ENCODE results near the gene MS4A6E. TPM values are rescaled to one million over a fixed set of nuclear protein-coding genes. Genes with fewer than 3 reads are reported as not detected.
"Not testable (repeated sequence)": the region's sequence is repeated elsewhere in the genome, so short reads cannot be mapped to it uniquely, and the experiment has no call there.

The MS4A6E gene
- total RNA-seq, 1 experiment from 2014 or later: not detected

- H3K36me3 ChIP-seq (ENCODE audit: insufficient read depth, low read length): no peaks in the 10 kb centered on the region; the same call in 1 of the 2 replicates
- H4K20me1 ChIP-seq (ENCODE audit: insufficient read depth, low read depth, low read length): no peaks in the 10 kb centered on the region
- H3K4me1 ChIP-seq (ENCODE audit: low read length): peaks cover 54% of the 10 kb centered on the region
- no peak overlapping the region for H3K27ac ChIP-seq (ENCODE audit: low read length)
- H3K9me3 ChIP-seq (ENCODE audit: low read length): peaks cover 3% of the 10 kb centered on the region; the same call in 1 of the 2 replicates
- H3K9ac ChIP-seq (ENCODE audit: low read length): no peak overlapping the region
- H3K27me3 ChIP-seq (ENCODE audit: low read length): no peaks in the 10 kb centered on the region
- no peaks in the 10 kb centered on the region for H3K9me2 ChIP-seq (replicated peaks; ENCODE audit: insufficient read depth, low read length)
- H3K4me3 ChIP-seq (ENCODE audit: low read length): no peak overlapping the region
- H3K4me2 ChIP-seq (ENCODE audit: low read depth, low read length, poor library complexity, severe bottlenecking): no peak overlapping the region
- H2AFZ ChIP-seq (ENCODE audit: low read length): no peak overlapping the region
- no peak for DNase-seq
- no peaks in the 10 kb centered on the region for H3K79me2 ChIP-seq (ENCODE audit: low read length)
Measured at GRCh38 chr11:60362241-60362640, 35.2 kb downstream of the MS4A6E start.

GRCh38 chr11:60363542-60364470 is 36.8 kb downstream of the MS4A6E start:
- peak; percentile 95 for DNase-seq
- no peaks in the 10 kb centered on the region for H3K9me2 ChIP-seq (replicated peaks; ENCODE audit: insufficient read depth, low read length)
- peak overlapping the region; percentile 17; the same call in 1 of the 2 replicates for H3K27ac ChIP-seq (ENCODE audit: low read length)
- H3K4me2 ChIP-seq (ENCODE audit: low read depth, low read length, poor library complexity, severe bottlenecking): peak overlapping the region; percentile 45
- H3K27me3 ChIP-seq (ENCODE audit: low read length): no peaks in the 10 kb centered on the region
- peaks cover 48% of the 10 kb centered on the region for H3K4me1 ChIP-seq (ENCODE audit: low read length)
- no peaks in the 10 kb centered on the region; the same call in 1 of the 2 replicates for H3K36me3 ChIP-seq (ENCODE audit: insufficient read depth, low read length)
- H3K79me2 ChIP-seq (ENCODE audit: low read length): no peaks in the 10 kb centered on the region
- H2AFZ ChIP-seq (ENCODE audit: low read length): no peak overlapping the region; the same call in 1 of the 2 replicates
- no peaks in the 10 kb centered on the region for H4K20me1 ChIP-seq (ENCODE audit: insufficient read depth, low read depth, low read length)
- H3K4me3 ChIP-seq (ENCODE audit: low read length): no peak overlapping the region; the same call in 1 of the 2 replicates
- H3K9me3 ChIP-seq (ENCODE audit: low read length): peaks cover 3% of the 10 kb centered on the region; the same call in 1 of the 2 replicates
- peak overlapping the region; percentile 27 for H3K9ac ChIP-seq (ENCODE audit: low read length)

GRCh38 chr11:60366262-60366904 is 39.3 kb downstream of the MS4A6E start:
- not testable (repeated sequence) for H3K4me3 ChIP-seq (ENCODE audit: low read length); H3K9me3 ChIP-seq (ENCODE audit: low read length); H3K36me3 ChIP-seq (ENCODE audit: insufficient read depth, low read length); H3K27me3 ChIP-seq (ENCODE audit: low read length); H4K20me1 ChIP-seq (ENCODE audit: insufficient read depth, low read depth, low read length); H3K27ac ChIP-seq (ENCODE audit: low read length); DNase-seq; H3K9me2 ChIP-seq (replicated peaks; ENCODE audit: insufficient read depth, low read length); H3K79me2 ChIP-seq (ENCODE audit: low read length); H3K9ac ChIP-seq (ENCODE audit: low read length); H2AFZ ChIP-seq (ENCODE audit: low read length)
- peak overlapping the region; percentile 38 for H3K4me2 ChIP-seq (ENCODE audit: low read depth, low read length, poor library complexity, severe bottlenecking)
- peaks cover 48% of the 10 kb centered on the region for H3K4me1 ChIP-seq (ENCODE audit: low read length)

GRCh38 chr11:60367009-60367408 is 40.0 kb downstream of the MS4A6E start:
- no peak for DNase-seq
- no peak overlapping the region for H3K27ac ChIP-seq (ENCODE audit: low read length)

GRCh38 chr11:60367896-60368295 is 40.8 kb downstream of the MS4A6E start:
- H3K9ac ChIP-seq (ENCODE audit: low read length): no peak overlapping the region
- no peaks in the 10 kb centered on the region for H3K27me3 ChIP-seq (ENCODE audit: low read length)
- no peak for DNase-seq
- no peaks in the 10 kb centered on the region for H3K36me3 ChIP-seq (ENCODE audit: insufficient read depth, low read length)
- H3K27ac ChIP-seq (ENCODE audit: low read length): no peak overlapping the region
- no peak overlapping the region for H3K4me2 ChIP-seq (ENCODE audit: low read depth, low read length, poor library complexity, severe bottlenecking)
- no peak overlapping the region for H2AFZ ChIP-seq (ENCODE audit: low read length)
- H3K4me3 ChIP-seq (ENCODE audit: low read length): no peak overlapping the region
- no peaks in the 10 kb centered on the region for H4K20me1 ChIP-seq (ENCODE audit: insufficient read depth, low read depth, low read length)
- no peaks in the 10 kb centered on the region for H3K79me2 ChIP-seq (ENCODE audit: low read length)
- no peaks in the 10 kb centered on the region for H3K9me2 ChIP-seq (replicated peaks; ENCODE audit: insufficient read depth, low read length)
- peaks cover 49% of the 10 kb centered on the region for H3K4me1 ChIP-seq (ENCODE audit: low read length)
- H3K9me3 ChIP-seq (ENCODE audit: low read length): no peaks in the 10 kb centered on the region

More at GRCh38 chr11:60367009-60367408, 40.0 kb downstream of the MS4A6E start:
- H4K20me1 ChIP-seq (ENCODE audit: insufficient read depth, low read depth, low read length): no peaks in the 10 kb centered on the region
- H3K4me1 ChIP-seq (ENCODE audit: low read length): peaks cover 52% of the 10 kb centered on the region
- no peak overlapping the region for H2AFZ ChIP-seq (ENCODE audit: low read length)
- no peak overlapping the region for H3K9ac ChIP-seq (ENCODE audit: low read length)
- H3K79me2 ChIP-seq (ENCODE audit: low read length): no peaks in the 10 kb centered on the region
- H3K27me3 ChIP-seq (ENCODE audit: low read length): no peaks in the 10 kb centered on the region
- no peaks in the 10 kb centered on the region for H3K36me3 ChIP-seq (ENCODE audit: insufficient read depth, low read length)
- 0 out of 2 replicates have a peak overlapping the region, but pooled peaks have one; percentile 6 for H3K4me3 ChIP-seq (ENCODE audit: low read length)
- H3K4me2 ChIP-seq (ENCODE audit: low read depth, low read length, poor library complexity, severe bottlenecking): peak overlapping the region; percentile 38
- no peaks in the 10 kb centered on the region for H3K9me2 ChIP-seq (replicated peaks; ENCODE audit: insufficient read depth, low read length)
- no peaks in the 10 kb centered on the region for H3K9me3 ChIP-seq (ENCODE audit: low read length)

- H3K79me2 ChIP-seq (ENCODE audit: low read length): no peaks in the 10 kb centered on the region
- no peak overlapping the region for H3K4me3 ChIP-seq (ENCODE audit: low read length)
- H3K9me3 ChIP-seq (ENCODE audit: low read length): no peaks in the 10 kb centered on the region
- DNase-seq: no peak
- H3K36me3 ChIP-seq (ENCODE audit: insufficient read depth, low read length): no peaks in the 10 kb centered on the region
- no peak overlapping the region for H3K27ac ChIP-seq (ENCODE audit: low read length)
- H3K9me2 ChIP-seq (replicated peaks; ENCODE audit: insufficient read depth, low read length): no peaks in the 10 kb centered on the region
- H3K4me2 ChIP-seq (ENCODE audit: low read depth, low read length, poor library complexity, severe bottlenecking): no peak overlapping the region
- no peak overlapping the region for H3K9ac ChIP-seq (ENCODE audit: low read length)
- no peak overlapping the region for H2AFZ ChIP-seq (ENCODE audit: low read length)
- no peaks in the 10 kb centered on the region for H4K20me1 ChIP-seq (ENCODE audit: insufficient read depth, low read depth, low read length)
- H3K27me3 ChIP-seq (ENCODE audit: low read length): no peaks in the 10 kb centered on the region
- H3K4me1 ChIP-seq (ENCODE audit: low read length): peaks cover 26% of the 10 kb centered on the region
Measured at GRCh38 chr11:60370252-60370810, 43.3 kb downstream of the MS4A6E start.

GRCh38 chr11:60370811-60371298 is 43.8 kb downstream of the MS4A6E start:
- H3K36me3 ChIP-seq (ENCODE audit: insufficient read depth, low read length): no peaks in the 10 kb centered on the region
- H3K9ac ChIP-seq (ENCODE audit: low read length): no peak overlapping the region
- no peaks in the 10 kb centered on the region for H3K79me2 ChIP-seq (ENCODE audit: low read length)
- H3K27me3 ChIP-seq (ENCODE audit: low read length): no peaks in the 10 kb centered on the region
- H3K4me2 ChIP-seq (ENCODE audit: low read depth, low read length, poor library complexity, severe bottlenecking): no peak overlapping the region
- no peak overlapping the region for H2AFZ ChIP-seq (ENCODE audit: low read length)
- no peaks in the 10 kb centered on the region for H4K20me1 ChIP-seq (ENCODE audit: insufficient read depth, low read depth, low read length)
- no peaks in the 10 kb centered on the region for H3K9me3 ChIP-seq (ENCODE audit: low read length)
- no peaks in the 10 kb centered on the region for H3K9me2 ChIP-seq (replicated peaks; ENCODE audit: insufficient read depth, low read length)
- H3K4me3 ChIP-seq (ENCODE audit: low read length): no peak overlapping the region
- peaks cover 20% of the 10 kb centered on the region for H3K4me1 ChIP-seq (ENCODE audit: low read length)
- no peak overlapping the region for H3K27ac ChIP-seq (ENCODE audit: low read length)
- no peak for DNase-seq

GRCh38 chr11:60371386-60371785 is 44.3 kb downstream of the MS4A6E start:
- H3K79me2 ChIP-seq (ENCODE audit: low read length): no peaks in the 10 kb centered on the region
- H3K4me3 ChIP-seq (ENCODE audit: low read length): no peak overlapping the region
- H3K4me2 ChIP-seq (ENCODE audit: low read depth, low read length, poor library complexity, severe bottlenecking): no peak overlapping the region
- H3K9me3 ChIP-seq (ENCODE audit: low read length): no peaks in the 10 kb centered on the region
- H2AFZ ChIP-seq (ENCODE audit: low read length): no peak overlapping the region
- H3K9ac ChIP-seq (ENCODE audit: low read length): no peak overlapping the region
- no peaks in the 10 kb centered on the region for H3K27me3 ChIP-seq (ENCODE audit: low read length)
- no peaks in the 10 kb centered on the region for H3K36me3 ChIP-seq (ENCODE audit: insufficient read depth, low read length)
- H3K27ac ChIP-seq (ENCODE audit: low read length): no peak overlapping the region
- no peaks in the 10 kb centered on the region for H4K20me1 ChIP-seq (ENCODE audit: insufficient read depth, low read depth, low read length)
- H3K4me1 ChIP-seq (ENCODE audit: low read length): peaks cover 17% of the 10 kb centered on the region
- no peaks in the 10 kb centered on the region for H3K9me2 ChIP-seq (replicated peaks; ENCODE audit: insufficient read depth, low read length)
- DNase-seq: no peak

Data from Karpas-422 (cell line).